Measurements from ENCODE around the gene CCDC88A. TPM values are rescaled to one million over a fixed set of nuclear protein-coding genes. Genes with fewer than 3 reads are reported as not detected.
"Not testable (repeated sequence)": the region's sequence is repeated elsewhere in the genome, so short reads cannot be mapped to it uniquely, and the experiment has no call there.

CCDC88A gene
- total RNA-seq, 5 donors from 2014 or later (not counting 1 experiment from before 2014, with no cell fraction given): 13.2 to 15.7 (median 14.3) TPM

GRCh38 chr2:55268288-55268906, 151.3 kb downstream of the CCDC88A start:
- Histone ChIP-seq H3K9me3 (no peaks in the 10 kb centered on the region), H3K4me3 (ENCODE audit: control insufficient read depth in 1 of 2, extremely low read depth in 1 of 2, low read length in 1 of 2) (peak overlapping the region; percentile 59 to 97), H3K27me3 (replicated peaks in 1 of 2; ENCODE audit: control insufficient read depth in 2 of 2, extremely low read depth in 1 of 2, insufficient read depth in 2 of 2, low read length in 1 of 2) (no peaks in the 10 kb centered on the region), H3K27ac (ENCODE audit: low read length) (peak overlapping the region; percentile 80), H3K36me3 (ENCODE audit: control insufficient read depth in 2 of 2, extremely low read depth in 1 of 2, insufficient read depth in 1 of 2, low read length in 1 of 2) (peaks cover 0 to 13% of the 10 kb centered on the region in 2 donors), H3K4me1 (ENCODE audit: control insufficient read depth in 1 of 2, extremely low read depth in 1 of 2, insufficient read depth in 2 of 2, low read length in 2 of 2) (peaks cover 3 to 16% of the 10 kb centered on the region in 2 experiments)
- ChIA-PET CTCF (no interaction called here), POLR2A (interaction anchor here in 1 of 2 donors (0.6 kb wide), 1 partner anchor 13 kb away, joined by 3 read pairs; no protein-coding TSS in a partner anchor)
- peaks cover 22 to 30% (median 25%) of the 10 kb centered on the region in 3 donors for H3K4me1 Mint-ChIP-seq
- H3K27ac Mint-ChIP-seq: peak overlapping the region; percentile 96 to 98
- H3K9me3 Mint-ChIP-seq: no peaks in the 10 kb centered on the region
- H3K27me3 Mint-ChIP-seq: peaks cover 0 to 4% of the 10 kb centered on the region in 2 donors
- peak overlapping the region; percentile 87 to 95 (median 94) for H3K4me3 Mint-ChIP-seq
- 16% methylated on average over 11 of the region's 13 CpGs for WGBS (ENCODE audit: insufficient coverage)
- DNase-seq (peak in 1 of 35 experiments; percentile 2), ATAC-seq (replicated peaks in 1 of 4) (peak in 2 of 4 experiments; percentile 2 to 3)
- H3K36me3 Mint-ChIP-seq: peaks cover 16% of the 10 kb centered on the region

DNA sequence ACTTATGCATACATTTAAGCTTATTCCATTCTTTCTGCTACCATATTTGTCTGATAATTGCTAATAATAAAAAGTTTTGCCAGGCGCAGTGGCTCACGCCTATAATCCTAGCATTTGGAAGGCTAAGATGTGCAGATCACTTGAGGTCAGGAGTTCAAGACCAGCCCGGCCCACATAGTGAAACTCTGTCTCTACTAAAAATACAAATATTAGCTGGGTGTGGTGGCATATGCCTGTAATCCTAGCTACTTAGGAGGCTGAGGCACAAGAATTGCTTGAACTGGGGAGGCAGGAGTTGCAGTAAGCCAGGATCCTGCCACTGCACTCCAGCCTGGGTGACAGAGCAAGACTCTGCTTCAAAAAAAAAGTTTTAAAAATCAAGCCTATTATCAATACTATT, 160.1 kb downstream of the CCDC88A start:
- no CpG with 5 or more reads among the region's 3 CpGs for WGBS (ENCODE audit: insufficient coverage)
- H3K4me3 Mint-ChIP-seq; H3K9me3 Mint-ChIP-seq; H3K27ac ChIP-seq (ENCODE audit: low read length); H3K4me3 ChIP-seq (ENCODE audit: control insufficient read depth in 1 of 2, extremely low read depth in 1 of 2, low read length in 1 of 2); DNase-seq; H3K27me3 Mint-ChIP-seq; CTCF ChIA-PET; H3K4me1 Mint-ChIP-seq; H3K27me3 ChIP-seq (replicated peaks in 1 of 2; ENCODE audit: control insufficient read depth in 2 of 2, extremely low read depth in 1 of 2, insufficient read depth in 2 of 2, low read length in 1 of 2); H3K9me3 ChIP-seq; ATAC-seq (replicated peaks in 1 of 4); H3K4me1 ChIP-seq (ENCODE audit: control insufficient read depth in 1 of 2, extremely low read depth in 1 of 2, insufficient read depth in 2 of 2, low read length in 2 of 2); H3K27ac Mint-ChIP-seq: not testable (repeated sequence)
- POLR2A ChIA-PET: interaction anchor here (0.6 to 0.7 kb wide), 4 partner anchors 39 to 1363 kb away, joined by 3 to 9 read pairs (median 4); no protein-coding TSS in a partner anchor
- peaks cover 3 to 42% of the 10 kb centered on the region in 2 donors for H3K36me3 ChIP-seq (ENCODE audit: control insufficient read depth in 2 of 2, extremely low read depth in 1 of 2, insufficient read depth in 1 of 2, low read length in 1 of 2)
- H3K36me3 Mint-ChIP-seq: peaks cover 20% of the 10 kb centered on the region

DNA sequence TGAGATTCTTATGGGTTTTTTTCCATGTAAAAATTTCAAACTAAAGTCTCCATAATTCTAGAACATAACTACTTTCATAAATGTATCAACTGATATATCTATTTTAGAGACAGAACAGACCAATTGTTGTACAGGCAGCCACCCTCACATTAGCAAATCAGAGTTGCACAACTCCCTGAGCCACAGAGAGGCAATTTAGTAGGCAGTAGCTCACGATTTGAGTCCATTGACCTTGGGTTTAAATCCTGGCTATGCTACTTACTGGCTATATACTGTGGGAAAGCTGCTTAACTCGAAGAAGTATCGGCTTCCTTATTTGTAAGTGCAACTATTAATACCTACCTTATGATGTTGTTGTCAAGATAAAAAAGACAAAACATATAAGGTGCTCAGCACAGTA, 166.8 kb downstream of the CCDC88A start:
- CTCF ChIA-PET: interaction anchor here in 1 of 2 donors (0.5 kb wide), 1 partner anchor 57 kb away, joined by 3 read pairs; no protein-coding TSS in a partner anchor
- ATAC-seq (replicated peaks in 1 of 4) (no peak), DNase-seq (no peak)
- no peak overlapping the region for H3K27ac Mint-ChIP-seq
- no peaks in the 10 kb centered on the region for H3K27me3 Mint-ChIP-seq
- H3K27ac ChIP-seq (ENCODE audit: low read length): no peak overlapping the region
- H3K4me1 Mint-ChIP-seq: no peaks in the 10 kb centered on the region
- peaks cover 4 to 38% of the 10 kb centered on the region in 2 donors for H3K36me3 ChIP-seq (ENCODE audit: control insufficient read depth in 2 of 2, extremely low read depth in 1 of 2, insufficient read depth in 1 of 2, low read length in 1 of 2)
- POLR2A ChIA-PET: interaction anchor here in 1 of 2 donors (0.6 kb wide), 1 partner anchor 14 kb away, joined by 3 read pairs; no protein-coding TSS in a partner anchor
- H3K4me3 ChIP-seq (ENCODE audit: control insufficient read depth in 1 of 2, extremely low read depth in 1 of 2, low read length in 1 of 2): no peak overlapping the region
- H3K36me3 Mint-ChIP-seq: peaks cover 27% of the 10 kb centered on the region
- WGBS (ENCODE audit: insufficient coverage): no CpG with 5 or more reads among the region's 3 CpGs
- H3K9me3 Mint-ChIP-seq: no peaks in the 10 kb centered on the region
- no peak overlapping the region for H3K4me3 Mint-ChIP-seq
- no peaks in the 10 kb centered on the region for H3K9me3 ChIP-seq
- H3K27me3 ChIP-seq (replicated peaks in 1 of 2; ENCODE audit: control insufficient read depth in 2 of 2, extremely low read depth in 1 of 2, insufficient read depth in 2 of 2, low read length in 1 of 2): no peaks in the 10 kb centered on the region
- no peaks in the 10 kb centered on the region for H3K4me1 ChIP-seq (ENCODE audit: control insufficient read depth in 1 of 2, extremely low read depth in 1 of 2, insufficient read depth in 2 of 2, low read length in 2 of 2)

GRCh38 chr2:55247025-55247424, 172.6 kb downstream of the CCDC88A start:
- Mint-ChIP-seq H3K27ac (no peak overlapping the region), H3K4me3 (no peak overlapping the region), H3K36me3 (peaks cover 34% of the 10 kb centered on the region), H3K27me3 (no peaks in the 10 kb centered on the region), H3K4me1 (no peaks in the 10 kb centered on the region), H3K9me3 (no peaks in the 10 kb centered on the region)
- no peak overlapping the region for H3K4me3 ChIP-seq (ENCODE audit: control insufficient read depth in 1 of 2, extremely low read depth in 1 of 2, low read length in 1 of 2)
- H3K27ac ChIP-seq (ENCODE audit: low read length): no peak overlapping the region
- ChIA-PET CTCF (no interaction called here), POLR2A (interaction anchor here (0.5 to 0.6 kb wide), 3 partner anchors 118 to 1205 kb away, joined by 3 read pairs; no protein-coding TSS in a partner anchor)
- no peak for ATAC-seq (replicated peaks in 1 of 4)
- H3K9me3 ChIP-seq: no peaks in the 10 kb centered on the region
- 100% methylated on average over 4 of the region's 5 CpGs for WGBS (ENCODE audit: insufficient coverage)
- H3K27me3 ChIP-seq (replicated peaks in 1 of 2; ENCODE audit: control insufficient read depth in 2 of 2, extremely low read depth in 1 of 2, insufficient read depth in 2 of 2, low read length in 1 of 2): no peaks in the 10 kb centered on the region
- DNase-seq: no peak
- H3K36me3 ChIP-seq (ENCODE audit: control insufficient read depth in 2 of 2, extremely low read depth in 1 of 2, insufficient read depth in 1 of 2, low read length in 1 of 2): peaks cover 0 to 26% of the 10 kb centered on the region in 2 donors
- H3K4me1 ChIP-seq (ENCODE audit: control insufficient read depth in 1 of 2, extremely low read depth in 1 of 2, insufficient read depth in 2 of 2, low read length in 2 of 2): no peaks in the 10 kb centered on the region

DNA sequence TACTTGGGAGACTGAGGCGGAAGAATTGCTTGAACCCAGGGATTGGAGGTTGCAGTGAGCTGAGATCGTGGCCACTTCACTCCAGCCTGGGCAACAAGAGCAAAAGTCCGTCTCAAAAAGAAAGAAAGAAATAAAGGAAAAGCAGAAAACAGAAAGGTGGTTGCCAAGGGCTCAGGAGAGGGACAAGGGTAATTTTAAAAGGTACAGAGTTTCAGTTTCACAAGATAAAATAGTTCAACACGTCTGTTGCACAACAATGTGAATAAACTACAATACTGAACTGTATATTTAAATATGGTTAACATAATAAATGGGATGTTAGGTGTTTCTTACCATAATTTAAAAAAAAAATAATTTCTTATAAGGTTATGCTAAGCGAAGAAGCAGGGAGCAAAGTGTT, 174.2 kb downstream of the CCDC88A start:
- Histone ChIP-seq H3K4me1 (ENCODE audit: control insufficient read depth in 1 of 2, extremely low read depth in 1 of 2, insufficient read depth in 2 of 2, low read length in 2 of 2) (no peaks in the 10 kb centered on the region), H3K4me3 (ENCODE audit: control insufficient read depth in 1 of 2, extremely low read depth in 1 of 2, low read length in 1 of 2) (no peak overlapping the region), H3K36me3 (ENCODE audit: control insufficient read depth in 2 of 2, extremely low read depth in 1 of 2, insufficient read depth in 1 of 2, low read length in 1 of 2) (peaks cover 0 to 24% of the 10 kb centered on the region in 2 donors), H3K9me3 (no peaks in the 10 kb centered on the region), H3K27me3 (replicated peaks in 1 of 2; ENCODE audit: control insufficient read depth in 2 of 2, extremely low read depth in 1 of 2, insufficient read depth in 2 of 2, low read length in 1 of 2) (no peaks in the 10 kb centered on the region), H3K27ac (ENCODE audit: low read length) (no peak overlapping the region)
- H3K27me3 Mint-ChIP-seq: no peaks in the 10 kb centered on the region
- 100% methylated on average over 1 of the region's 5 CpGs for WGBS (ENCODE audit: insufficient coverage)
- CTCF ChIA-PET: no interaction called here
- no peak overlapping the region for H3K4me3 Mint-ChIP-seq
- H3K4me1 Mint-ChIP-seq: no peaks in the 10 kb centered on the region
- ATAC-seq (replicated peaks in 1 of 4): no peak
- no peak overlapping the region for H3K27ac Mint-ChIP-seq
- no peak for DNase-seq
- no peaks in the 10 kb centered on the region for H3K9me3 Mint-ChIP-seq
- POLR2A ChIA-PET: no interaction called here
- H3K36me3 Mint-ChIP-seq: peaks cover 34% of the 10 kb centered on the region

DNA sequence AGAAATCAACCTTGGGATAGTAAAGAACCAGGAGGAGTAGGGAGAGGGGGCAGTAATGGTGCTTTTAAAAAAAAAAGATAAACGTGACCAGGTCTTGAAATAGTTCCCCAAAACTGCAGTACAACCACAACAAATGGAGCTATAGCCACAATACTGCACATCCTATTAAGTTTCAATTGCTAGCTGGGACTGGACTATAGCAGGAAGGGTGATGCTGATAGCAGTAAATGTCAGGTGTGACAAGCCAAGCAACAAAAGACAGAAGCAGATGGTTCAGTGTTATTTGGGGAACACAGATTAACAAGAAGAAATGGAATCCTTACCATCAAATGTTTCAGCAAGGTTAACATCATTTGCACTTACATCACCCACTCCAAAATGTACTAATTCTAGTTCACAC, 177.0 kb downstream of the CCDC88A start:
- CTCF ChIA-PET: no interaction called here
- POLR2A ChIA-PET: no interaction called here
- H3K27ac ChIP-seq (ENCODE audit: low read length): no peak overlapping the region
- DNase-seq (no peak), ATAC-seq (replicated peaks in 1 of 4) (no peak)
- Mint-ChIP-seq H3K27ac (peak overlapping the region in 1 of 2 donors; percentile 2), H3K4me1 (peaks cover 5 to 7% (median 6%) of the 10 kb centered on the region in 3 donors), H3K9me3 (no peaks in the 10 kb centered on the region), H3K36me3 (peaks cover 30% of the 10 kb centered on the region), H3K27me3 (no peaks in the 10 kb centered on the region), H3K4me3 (no peak overlapping the region)
- H3K4me3 ChIP-seq (ENCODE audit: control insufficient read depth in 1 of 2, extremely low read depth in 1 of 2, low read length in 1 of 2): no peak overlapping the region
- WGBS (ENCODE audit: insufficient coverage): no CpG with 5 or more reads among the region's 1 CpG
- H3K4me1 ChIP-seq (ENCODE audit: control insufficient read depth in 1 of 2, extremely low read depth in 1 of 2, insufficient read depth in 2 of 2, low read length in 2 of 2): no peaks in the 10 kb centered on the region
- H3K27me3 ChIP-seq (replicated peaks in 1 of 2; ENCODE audit: control insufficient read depth in 2 of 2, extremely low read depth in 1 of 2, insufficient read depth in 2 of 2, low read length in 1 of 2): no peaks in the 10 kb centered on the region
- no peaks in the 10 kb centered on the region for H3K9me3 ChIP-seq
- H3K36me3 ChIP-seq (ENCODE audit: control insufficient read depth in 2 of 2, extremely low read depth in 1 of 2, insufficient read depth in 1 of 2, low read length in 1 of 2): peaks cover 0 to 20% of the 10 kb centered on the region in 2 donors
